IPS-11a (cell line): Measurements from ENCODE around the gene FOXK2.
A peak's percentile ranks its signal among the peaks of the same experiment; 100 is the strongest.

Experiments
- H3K4me3 ChIP-seq: one replicate; pipeline ENCODE4 v1.5.1; 2013; ENCODE audit warnings: low read depth, low read length, control low read depth

Gene FOXK2

DNA sequence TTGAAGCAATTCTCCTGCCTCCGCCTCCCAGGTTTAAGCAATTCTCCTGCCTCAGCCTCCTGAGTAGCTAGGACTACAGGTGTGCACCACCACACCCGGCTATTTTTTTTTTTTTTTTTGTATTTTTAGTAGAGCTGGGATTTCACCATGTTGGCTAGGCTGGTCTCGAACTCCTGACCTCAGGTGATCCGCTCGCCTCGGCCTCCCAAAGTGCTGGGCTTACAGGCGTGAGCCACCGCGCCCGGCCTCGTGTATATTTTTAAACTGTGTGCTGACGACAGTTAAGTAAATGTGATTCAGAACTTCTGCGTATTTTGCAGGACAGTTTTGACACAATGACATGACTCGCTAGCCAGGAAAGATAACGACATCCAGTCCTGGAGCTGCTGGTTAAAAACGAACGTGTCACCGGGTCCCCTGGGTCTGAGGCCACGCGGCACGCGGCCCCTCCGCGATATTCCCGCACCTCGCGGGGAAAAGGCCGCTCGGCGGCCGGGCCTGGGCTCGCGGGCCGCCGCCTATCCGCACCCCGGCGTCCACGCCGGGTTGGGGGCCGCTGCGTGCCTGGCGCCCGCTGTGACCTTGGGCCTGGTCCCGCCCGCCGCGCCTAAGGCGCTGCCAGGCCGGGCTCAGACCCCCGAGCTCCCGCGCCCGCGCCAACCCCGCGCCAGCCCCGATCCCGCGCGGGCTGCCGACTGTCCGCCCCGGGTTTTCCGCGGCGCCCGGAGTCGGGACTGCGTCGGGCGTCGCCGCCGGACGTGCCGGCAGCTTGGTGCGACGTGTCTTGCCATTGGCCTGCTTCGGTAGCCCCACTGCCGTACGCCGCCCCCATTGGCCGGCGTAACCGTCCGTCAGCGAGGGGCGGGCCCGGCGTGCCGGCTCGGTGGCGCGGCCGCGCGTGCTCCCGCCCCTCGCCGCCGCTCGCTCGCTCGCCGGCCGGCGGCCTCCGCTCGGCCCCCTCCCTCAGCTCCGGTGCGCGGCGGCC, at the start of gene FOXK2:
TSS of gene FOXK2 (plus strand) at position 907 of the 985 bp plus-strand sequence. CDS start 157 bp downstream, outside the sequence.
- H3K4me3 ChIP-seq, result peak within 1 kb of the TSS; percentile 77

DNA sequence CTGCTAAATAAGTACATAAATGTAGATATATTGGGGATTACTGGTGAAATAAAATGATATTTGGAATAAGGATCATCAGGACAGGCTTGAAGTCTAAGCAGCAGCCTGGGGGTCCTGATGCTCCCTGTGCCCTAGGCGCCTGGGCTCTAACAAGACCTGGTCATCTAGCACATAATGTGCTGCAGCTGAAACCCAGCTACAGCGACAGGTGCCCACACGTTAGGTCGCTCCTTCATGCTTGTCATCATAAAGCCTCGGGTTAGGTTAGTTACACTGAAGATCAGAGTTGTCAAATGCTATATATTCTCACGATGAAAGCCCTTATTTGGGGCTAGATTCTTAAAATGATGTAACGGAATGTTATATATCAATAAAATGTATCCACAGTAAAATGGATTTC, 49.5 kb upstream of the FOXK2 start:
- no peak overlapping the region for H3K4me3 ChIP-seq

DNA sequence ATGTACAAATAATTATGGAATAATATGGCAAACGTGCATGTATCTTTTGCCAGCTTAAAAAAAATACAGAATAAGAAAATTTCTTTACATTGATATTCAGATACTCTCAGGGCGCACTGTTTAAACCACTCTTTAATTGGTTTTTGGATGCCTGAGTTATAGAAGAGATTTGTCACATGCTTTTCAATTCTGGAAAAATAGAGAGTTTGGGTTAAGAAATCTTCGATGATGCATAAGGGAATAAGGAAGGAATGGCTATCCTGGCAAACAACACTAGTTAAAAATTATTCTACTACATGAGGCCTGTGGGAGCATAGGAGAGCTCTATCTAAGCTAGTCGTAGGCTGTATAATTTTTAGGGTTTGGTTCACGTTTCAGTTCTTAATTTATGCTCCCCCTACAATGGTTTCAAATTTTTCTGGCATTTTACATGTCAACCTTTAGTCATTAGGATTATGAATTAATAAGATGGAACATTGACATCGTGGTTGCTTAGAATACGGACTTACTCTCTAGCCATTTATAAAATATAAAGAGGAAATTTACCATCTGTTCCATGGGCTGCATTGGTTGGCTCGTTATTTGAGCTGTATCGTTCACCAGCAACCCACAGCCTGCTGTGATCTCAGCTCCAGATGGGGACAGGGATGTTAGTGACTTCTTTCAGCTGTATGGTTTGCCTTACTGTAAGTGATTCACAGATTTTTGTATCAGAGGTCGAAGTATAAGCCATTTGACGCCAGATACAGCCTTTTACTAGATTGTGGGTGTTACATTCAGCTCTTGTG, 45.1 kb upstream of the FOXK2 start:
- H3K4me3 ChIP-seq, result no peak overlapping the region

DNA sequence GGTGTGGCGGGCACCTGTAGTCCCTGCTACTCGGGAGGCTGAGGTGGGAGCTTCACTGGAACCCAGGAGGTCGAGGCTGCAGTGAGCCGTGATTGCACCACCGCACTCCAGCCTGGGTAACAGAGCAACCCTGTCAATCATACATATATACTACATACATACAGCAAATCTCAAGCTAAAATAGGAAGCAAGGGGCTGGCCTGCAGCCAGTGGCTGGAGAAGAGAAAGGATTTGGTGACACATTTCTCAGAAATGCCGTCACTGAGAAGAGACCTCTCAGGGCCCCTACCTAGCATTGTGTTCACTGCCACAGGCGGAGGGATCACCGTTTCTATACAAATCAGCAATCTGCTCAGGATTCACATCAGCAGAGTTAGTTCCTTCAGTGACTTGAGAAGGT, 44.1 kb upstream of the FOXK2 start:
- H3K4me3 ChIP-seq, result no peak overlapping the region

DNA sequence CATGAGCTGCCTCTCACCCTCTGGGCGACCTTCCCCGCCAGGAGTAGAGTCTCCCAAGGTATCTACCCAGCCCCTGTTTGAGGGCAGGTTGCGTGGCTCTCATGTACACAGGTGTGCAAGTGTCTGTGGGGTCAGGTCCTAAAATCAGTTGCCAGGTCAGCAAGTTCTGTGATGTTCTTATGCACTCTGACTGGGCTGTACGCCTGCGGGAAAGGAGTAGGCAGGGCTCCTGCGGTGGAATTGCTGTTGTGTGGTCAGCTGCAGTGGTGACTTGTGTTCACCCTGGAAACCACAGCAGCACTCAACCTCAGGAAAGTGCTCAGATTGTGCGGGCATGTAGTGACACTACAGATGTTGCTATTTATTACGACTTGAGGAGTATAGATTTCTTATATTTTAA, 41.6 kb upstream of the FOXK2 start:
- no peak overlapping the region for H3K4me3 ChIP-seq

DNA sequence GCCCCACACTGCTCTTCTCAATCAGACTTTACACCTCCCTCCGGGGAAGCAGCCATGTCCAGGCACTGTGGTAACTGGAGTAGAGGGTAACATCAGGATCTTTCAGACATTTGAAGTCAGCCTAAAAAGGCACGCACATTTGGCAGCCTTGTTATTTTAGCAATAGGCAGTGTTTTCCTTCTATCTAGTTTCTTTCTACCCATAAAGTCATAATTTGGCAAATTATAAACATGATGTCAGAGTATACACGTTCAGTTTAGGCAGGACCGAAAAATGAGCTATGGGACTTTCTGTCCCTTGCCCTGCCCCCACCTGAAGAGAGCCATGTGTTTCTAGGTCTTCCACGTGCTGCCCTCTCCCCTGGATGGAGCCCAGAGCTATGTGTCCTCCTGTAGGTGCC, 39.9 kb upstream of the FOXK2 start:
- H3K4me3 ChIP-seq, result no peak overlapping the region

DNA sequence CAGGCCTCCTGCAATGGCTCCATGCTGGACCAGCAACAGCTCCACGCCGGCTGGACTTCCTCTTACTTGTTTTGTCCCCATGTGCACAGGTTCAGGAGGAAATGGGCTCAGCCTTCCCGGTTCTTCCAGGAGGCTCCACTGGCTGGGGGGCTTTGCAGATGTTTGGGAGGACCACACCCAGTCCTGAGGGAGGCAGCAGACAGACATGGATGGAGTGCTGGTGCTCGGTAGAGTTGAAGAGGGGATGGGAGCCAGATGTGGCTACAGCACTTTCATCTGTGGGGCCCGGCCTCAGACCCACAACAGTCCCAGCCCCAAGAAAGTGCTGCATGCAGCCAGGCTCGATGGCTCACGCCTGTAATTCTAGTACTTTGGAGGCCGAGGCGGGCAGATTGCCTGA, 39.2 kb upstream of the FOXK2 start:
- H3K4me3 ChIP-seq, result no peak overlapping the region

DNA sequence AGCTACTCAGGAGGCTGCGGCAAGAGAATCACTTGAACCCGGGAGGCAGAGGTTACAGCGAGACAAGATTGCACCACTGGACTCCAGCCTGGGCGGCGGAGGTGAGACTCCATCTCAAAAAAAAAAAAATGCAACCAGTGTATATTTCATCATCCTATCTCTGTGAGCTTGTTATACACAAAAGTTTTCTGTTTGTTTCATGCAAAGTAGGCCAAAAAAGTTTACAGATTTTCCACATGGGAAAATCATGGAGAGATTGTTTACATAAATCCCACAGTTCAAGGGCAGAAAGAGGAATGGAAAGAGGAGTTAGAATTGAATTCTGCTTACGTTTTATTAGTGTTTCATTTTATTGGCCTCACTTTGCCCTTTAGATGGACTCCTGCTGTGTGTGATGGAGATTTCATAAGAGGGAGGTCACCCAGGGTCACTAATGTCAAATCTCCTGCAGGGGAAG, 36.3 kb upstream of the FOXK2 start:
- no peak overlapping the region for H3K4me3 ChIP-seq

DNA sequence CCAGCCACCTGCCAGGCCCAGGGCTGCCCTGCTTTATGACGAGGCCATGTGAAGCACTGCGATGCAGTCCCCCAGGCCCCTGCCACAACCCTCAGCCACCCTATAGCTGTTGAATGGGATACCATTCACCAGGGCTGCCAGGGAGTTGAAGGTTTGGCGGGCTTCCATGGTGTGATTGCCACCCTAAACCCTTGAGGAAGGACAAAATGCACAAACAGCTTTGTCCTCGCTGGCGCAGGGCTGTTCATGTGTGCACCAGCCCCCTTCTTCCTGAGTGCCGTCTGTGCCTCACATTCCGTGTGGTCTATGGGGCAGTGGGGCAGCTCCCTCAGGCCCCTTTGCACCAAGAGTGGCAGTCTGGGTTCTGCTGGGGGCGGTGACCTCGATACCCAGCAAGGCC, 35.7 kb upstream of the FOXK2 start:
- no peak overlapping the region for H3K4me3 ChIP-seq

DNA sequence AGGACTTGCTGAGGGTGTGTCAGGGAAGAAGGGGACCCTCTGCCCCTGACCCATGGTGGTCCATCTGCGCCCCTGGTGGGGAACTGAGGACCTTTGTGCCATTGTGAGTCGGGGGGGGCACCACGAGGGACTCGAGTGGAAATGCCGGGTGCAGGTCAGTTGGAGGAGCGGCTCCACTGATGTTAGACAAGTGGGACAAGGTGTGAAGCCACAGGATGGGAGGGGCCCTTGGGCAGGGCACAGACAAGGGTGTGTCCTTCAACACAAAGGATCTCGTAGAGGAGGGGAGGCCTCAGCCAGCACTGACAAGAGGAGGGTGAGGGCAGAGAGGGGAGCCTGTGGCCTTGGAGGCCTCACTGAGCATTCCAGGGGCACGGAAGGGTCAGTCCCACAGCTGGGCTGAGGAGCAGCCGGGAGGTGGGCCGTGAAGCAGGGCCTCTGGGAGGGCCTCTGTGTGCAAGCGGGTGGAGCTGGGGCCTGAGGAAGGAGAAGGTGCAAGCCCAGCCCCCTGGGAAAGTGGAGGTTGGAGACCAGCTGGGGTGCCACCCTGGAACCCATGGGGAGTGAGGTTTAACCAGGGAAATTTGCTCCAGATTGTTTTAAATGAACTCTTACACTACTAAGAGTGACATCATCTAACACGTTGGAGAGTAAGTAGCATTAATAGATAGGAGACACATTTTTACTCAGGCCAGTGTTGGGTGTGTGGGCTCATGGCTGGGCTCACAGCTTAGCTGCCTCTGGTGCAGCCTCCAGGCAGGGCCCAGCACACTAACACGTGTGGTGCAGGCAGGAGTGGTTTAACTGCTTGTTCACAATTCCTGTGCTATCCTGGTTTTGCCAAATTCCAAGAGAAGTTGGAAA, 33.1 kb upstream of the FOXK2 start:
- H3K4me3 ChIP-seq, result no peak overlapping the region

DNA sequence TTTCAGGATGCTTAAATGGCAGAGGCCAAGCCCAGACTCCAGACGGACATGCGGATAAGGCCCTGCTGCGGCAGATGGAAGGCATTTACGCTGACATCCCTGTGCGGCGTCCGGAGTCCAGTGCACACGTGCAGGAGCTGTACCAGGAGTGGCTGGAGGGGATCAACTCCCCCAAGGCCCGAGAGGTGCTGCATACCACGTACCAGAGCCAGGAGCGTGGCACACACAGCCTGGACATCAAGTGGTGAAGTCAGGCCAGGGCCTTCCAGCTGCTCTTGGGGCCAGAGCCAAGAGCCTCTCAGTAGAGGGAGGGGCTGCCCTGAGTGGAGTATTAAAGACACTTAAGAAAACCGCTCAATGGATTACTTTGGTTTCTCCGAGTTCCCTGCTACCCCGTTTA, 31.6 kb upstream of the FOXK2 start:
- H3K4me3 ChIP-seq, result no peak overlapping the region

DNA sequence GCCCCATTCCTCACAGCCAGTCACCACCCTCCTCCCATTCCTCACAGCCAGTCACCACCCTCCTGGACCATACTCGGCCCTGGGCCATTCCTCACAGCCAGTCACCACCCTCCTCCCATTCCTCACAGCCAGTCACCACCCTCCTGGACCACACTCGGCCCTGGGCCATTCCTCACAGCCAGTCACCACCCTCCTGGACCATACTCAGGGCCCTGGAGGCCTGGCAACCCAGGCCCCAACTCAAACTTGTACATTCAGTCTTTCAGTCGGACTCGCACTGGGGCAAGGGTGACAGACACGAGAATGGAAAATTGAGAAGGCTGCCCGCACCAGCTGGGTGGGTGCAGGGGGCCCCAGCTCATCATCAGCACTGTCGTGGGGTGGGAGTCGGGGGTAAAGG, 30.4 kb upstream of the FOXK2 start:
- no peak overlapping the region for H3K4me3 ChIP-seq

DNA sequence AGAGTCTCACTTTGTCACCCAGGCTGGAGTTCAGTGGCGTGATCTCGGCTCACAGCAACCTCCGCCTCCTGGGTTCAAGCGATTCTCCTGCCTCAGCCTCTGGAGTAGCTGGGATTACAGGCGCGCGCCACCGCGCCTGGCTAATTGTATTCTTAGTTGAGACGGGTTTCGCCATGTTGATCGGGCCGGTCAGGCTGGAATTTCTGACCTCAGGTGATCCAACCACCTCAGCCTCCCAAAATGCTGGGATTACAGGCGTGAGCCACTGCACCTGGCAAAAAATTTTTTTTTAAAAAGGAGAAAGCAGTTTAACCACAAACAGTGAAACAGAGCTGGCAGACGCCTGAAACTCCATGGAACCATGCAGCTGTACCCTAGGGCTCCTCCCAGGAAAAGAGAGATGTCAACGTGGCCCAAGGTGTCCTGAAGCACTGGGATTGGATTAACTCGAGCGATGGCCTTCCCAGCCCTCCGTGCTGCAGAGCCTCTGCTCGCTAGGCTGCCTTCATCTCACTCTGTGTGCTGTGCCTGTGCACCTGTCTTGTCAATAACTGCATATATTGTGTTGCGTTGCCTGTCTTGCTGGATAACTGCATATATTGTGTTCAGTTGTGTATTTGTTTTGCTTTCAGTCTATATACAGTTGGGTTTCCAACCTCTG, 29.6 kb upstream of the FOXK2 start:
- no peak overlapping the region for H3K4me3 ChIP-seq

DNA sequence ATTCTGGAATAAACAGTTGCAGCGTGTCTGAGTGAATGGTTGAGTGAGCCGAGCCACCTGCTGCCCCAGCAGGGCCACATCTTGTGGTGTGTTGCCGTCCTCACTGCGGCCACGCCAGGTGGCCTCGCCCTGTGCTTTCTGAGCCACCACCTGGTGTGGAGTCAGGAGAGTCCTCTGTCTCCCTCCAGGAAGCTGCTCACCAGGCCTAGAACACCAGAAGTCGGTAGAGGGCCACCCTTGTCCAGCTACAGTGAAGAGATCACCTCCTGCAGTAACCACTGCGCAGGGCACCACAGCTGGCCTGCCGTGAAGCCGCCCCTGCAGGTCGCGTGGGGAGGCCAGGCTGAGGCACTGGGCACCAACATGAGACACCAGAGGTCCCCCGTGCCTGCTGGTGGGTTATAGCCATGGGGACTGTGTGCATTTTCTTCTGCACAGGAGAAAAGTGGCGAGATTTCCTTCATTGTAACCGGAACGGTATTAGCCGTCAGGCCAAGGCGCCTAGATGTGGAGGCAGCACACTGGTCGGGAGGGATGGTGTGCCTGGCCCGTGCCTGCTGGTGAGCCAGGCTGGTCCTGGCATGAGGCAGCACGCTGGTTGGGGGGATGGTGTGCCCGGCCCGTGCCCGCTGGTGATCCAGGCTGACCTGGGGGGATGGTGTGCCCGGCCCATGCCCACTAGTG, 28.9 kb upstream of the FOXK2 start:
- no peak overlapping the region for H3K4me3 ChIP-seq

DNA sequence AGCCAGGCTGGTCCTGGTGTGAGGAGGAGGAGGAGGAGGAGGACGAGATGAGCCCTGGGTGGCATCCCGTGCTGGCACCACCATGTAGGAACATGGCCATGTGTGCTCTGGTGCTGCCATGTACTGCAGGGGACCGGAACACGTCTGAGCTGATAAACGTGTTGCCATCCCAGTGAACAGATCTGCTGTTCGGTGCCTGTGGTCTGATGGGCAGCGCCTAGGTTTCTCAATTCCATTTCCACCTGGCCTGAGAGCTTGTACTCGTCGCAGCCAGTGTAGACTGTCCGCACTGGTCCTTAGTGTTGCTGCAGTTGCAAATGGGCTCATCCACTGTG, 28.4 kb upstream of the FOXK2 start:
- no peak overlapping the region for H3K4me3 ChIP-seq

DNA sequence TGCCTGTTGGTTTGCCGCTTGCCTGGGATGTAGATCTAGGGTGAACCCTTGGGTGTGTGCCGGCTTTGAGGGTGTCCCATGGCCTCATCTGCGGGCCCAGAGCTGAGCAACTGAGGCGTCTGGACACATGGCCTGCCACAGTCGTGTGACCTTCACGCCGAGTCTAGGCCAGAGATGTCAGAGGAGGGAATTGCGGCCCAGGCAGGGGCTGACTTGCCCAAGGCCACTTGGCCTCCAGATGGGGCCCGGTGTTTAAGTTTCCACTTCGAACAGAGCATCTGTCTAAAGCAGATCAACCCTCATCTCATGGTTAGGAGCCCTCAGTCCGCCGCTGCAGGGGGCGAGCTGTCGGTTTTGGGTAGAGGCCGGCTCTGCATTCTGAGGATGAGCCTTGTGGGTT, 28.0 kb upstream of the FOXK2 start:
- no peak overlapping the region for H3K4me3 ChIP-seq

DNA sequence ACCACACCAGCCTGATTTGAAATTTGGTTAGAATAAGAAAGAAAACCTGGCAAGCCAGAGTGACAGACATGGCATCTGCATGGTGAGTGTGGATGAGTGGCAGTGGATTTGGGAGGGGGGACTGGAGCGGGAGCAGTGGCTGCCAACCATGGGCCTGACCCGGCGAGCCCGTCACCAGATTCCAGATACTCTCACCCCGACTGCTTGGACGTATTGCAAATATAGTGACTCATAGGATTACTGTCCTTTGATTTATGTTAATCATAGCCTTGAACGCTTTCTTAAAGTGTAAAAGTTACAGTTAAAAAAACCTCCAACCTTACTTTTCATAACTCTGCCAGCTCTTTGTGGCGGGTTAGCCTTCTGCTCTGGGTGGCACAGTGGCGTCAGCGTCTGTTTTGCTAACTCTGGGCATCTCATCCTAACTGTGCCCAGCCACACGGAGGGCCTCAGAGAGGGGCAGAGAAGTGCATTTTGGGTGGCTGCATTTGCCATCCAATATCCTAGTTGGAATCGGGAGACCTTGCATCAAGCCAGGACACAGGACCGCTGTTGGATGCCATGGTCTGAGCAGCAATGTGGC, 26.8 kb upstream of the FOXK2 start:
- H3K4me3 ChIP-seq, result no peak overlapping the region

DNA sequence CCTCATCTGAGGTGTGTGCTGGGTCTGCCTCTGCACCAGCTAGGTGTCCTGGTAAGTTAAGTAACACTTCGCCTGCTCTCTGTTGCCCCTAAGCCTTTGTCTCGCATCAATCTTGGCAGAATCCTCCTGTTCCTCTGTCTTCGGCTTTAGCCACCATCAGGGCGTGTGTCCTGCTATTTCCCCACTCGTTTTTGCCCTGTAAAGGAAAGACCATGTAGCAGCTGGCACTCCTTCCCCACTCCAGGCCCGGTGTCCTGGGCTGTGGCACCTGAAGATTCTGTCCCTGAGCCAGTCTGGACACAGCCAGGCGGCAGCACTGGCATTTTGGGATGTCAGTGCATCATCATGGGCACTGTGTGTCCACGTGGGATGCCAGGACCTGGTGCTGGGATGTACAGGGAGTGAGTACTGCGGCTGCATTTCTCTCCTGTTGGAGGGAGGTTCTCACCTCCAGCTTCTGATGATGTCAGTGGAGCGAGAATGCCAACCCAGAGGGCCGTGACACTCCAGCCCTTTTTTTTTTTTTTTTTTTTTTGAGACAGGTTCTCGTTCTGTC, 26.2 kb upstream of the FOXK2 start:
- H3K4me3 ChIP-seq, result no peak overlapping the region
